ENCODE measurements around the gene BCS1L.

BCS1L gene

DNA sequence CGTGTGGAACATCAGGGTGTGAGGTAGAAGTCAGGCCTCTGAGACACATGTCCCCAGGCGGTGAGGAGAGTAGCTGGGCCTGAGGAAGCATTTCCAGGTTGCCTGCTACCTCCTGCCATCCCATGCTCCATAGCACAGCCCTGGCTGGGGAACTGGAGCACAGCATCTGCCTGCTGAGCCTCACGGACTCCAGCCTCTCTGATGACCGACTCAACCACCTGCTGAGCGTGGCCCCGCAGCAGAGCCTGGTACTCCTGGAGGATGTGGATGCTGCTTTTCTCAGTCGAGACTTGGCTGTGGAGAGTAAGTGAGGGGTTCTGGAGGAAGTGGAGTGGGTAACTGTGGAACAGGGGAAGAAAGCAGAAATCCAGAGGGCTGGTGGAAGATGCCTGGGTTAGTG, 2.9 kb downstream of the BCS1L start:
- no peak for DNase-seq

DNA sequence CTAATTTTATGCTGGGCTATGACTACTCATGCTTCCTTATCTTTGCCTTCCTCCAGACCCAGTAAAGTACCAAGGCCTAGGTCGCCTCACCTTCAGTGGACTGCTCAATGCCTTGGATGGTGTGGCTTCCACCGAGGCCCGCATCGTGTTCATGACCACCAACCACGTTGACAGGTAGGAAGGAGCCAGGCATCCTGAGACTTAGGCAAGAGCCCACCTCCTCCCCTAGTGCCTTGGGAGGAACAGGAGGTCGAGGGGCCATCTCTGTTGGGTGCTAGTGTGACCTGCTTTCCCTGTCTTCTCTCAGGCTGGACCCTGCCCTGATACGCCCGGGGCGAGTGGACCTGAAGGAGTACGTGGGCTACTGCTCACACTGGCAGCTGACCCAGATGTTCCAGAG, 3.3 kb downstream of the BCS1L start:
- no peak for DNase-seq

DNA sequence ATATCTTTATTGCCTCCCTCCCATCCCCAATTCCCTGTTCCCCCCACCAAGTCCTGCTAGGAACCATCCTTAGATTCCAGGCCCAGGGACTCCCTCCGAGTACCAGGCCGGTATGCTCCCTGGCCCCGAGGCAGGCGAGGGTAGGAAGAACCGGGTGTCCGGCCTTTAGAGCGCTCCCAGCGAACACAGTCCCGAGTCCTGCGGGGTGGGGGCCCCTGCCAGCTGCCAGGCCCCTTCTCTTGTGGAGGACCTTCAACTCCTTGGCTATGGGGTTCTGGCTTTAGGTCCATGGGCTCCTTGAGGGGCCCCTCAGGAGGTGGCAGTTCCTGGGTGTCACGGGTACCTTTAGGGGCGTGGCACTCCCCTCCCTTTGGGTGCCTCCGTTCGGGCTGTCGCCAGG, 4.4 kb downstream of the BCS1L start:
- DNase-seq: no peak

DNA sequence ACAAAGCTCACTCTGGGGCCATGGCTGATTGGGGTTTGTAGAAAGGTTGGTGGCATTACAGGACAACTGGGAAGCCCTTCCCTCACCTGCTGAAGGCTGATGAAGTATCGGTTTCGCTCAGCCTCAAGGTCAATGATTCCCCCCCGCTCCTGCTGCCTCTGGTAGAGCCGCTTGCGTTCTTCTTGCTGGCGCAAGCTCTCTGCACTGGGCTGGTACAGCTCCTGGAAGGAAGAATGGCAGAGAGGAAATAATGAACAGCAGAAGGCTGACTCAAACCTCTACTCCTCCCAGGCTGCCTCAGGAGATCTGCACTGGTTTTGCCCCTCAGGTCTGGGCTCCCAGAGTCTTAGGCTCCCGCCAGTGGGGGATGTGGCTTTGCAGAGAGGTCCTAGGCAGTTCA, 5.2 kb downstream of the BCS1L start:
- DNase-seq: no peak

DNA sequence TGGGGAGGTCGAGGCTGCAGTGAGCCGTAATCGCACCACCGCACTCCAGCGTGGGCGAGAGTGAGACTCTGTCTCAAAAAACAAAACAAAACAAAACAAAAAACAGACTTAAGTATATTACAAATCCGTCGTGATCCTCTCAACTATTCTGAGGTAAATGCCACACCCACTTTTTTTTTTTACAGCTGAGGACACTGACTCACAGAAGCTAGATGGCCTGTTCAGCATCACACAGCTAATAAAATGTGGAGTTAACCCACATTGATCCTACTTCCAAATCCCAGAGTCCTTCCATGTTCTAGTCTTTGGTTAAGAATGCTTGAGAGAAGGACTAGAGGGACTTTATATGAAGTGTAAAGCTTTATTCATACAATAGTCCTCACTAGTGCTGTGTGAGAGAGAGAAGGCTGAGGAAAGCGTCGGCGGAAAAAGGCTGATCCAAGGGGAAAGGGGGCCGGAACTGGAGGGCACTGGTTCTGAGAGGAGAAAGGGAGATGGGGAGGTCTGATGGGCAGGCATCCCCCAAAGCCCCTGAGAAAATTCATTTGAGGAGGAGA, 11.7 kb downstream of the BCS1L start:
- DNase-seq: no peak

DNA sequence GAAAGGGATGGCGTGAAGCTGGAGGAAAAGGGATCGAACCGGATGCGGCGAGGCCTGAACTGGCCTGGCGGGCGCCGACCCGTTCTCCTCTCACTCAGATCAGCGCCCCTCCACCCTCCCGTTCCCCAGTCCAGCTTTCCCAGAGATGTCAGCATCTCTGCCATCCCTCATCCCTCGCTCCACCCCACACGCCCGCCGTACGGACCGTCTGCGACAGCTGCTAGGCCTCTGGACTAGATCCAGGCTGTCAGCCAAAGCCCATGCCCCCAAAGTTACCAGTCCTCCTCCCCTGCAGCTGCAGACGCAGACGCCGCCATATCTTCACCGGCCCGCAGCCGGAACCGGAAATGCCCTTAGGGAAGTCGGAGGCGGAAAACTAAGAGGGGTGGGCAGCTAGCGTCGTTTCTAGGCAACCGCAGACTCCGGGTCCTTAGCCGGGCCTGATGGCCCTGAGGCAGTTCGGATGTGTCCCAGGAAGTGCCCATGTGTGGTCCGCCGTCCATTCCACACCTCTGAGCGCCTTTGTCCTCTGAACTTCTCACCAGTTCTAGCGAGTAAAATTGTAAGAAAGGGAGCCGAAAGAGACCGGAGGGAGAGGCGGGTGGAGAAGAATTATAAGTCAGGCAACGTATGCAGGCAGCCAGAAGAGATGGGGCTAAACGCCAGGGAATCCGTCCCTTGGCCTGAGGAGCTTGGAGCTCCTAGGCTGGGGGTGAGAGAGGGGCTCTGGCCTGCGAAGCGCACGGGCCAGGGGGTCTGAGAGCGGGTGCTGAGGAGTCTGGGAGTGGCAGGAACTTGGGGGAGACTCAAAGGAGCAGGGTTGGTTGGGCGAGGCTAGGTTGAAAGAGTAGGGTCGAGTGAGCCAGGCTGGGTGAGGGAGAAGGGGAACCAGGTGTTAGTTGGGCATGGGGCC, 12.4 kb downstream of the BCS1L start, which contains the start of the genes RNF25 and STK36:
Gene RNF25 (minus strand): TSS at position 349 of the 913 bp plus-strand sequence. CDS start 32 bp downstream, at position 317.
Gene STK36 (plus strand): TSS at position 433 of the 913 bp plus-strand sequence. CDS start 744 bp downstream, outside the sequence.
- DNase-seq: peak; percentile 39

DNA sequence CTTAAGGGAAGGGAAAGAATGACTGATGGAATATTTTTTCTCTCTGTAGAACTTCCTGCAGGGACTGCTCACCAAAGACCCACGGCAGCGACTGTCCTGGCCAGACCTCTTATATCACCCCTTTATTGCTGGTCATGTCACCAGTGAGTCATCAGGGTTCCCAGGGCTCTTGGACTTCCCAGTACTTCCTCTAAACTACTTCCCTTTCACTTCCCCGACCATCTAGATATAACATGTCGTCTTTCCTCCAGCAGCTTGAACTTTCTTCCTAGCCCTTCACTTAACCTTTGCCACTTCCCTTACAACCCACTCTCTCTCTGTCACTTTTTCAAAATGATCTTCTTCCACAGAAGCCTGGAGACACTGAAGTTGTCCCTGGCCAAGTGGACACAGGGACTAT, 19.6 kb downstream of the BCS1L start:
- peak; percentile 31 for DNase-seq

DNA sequence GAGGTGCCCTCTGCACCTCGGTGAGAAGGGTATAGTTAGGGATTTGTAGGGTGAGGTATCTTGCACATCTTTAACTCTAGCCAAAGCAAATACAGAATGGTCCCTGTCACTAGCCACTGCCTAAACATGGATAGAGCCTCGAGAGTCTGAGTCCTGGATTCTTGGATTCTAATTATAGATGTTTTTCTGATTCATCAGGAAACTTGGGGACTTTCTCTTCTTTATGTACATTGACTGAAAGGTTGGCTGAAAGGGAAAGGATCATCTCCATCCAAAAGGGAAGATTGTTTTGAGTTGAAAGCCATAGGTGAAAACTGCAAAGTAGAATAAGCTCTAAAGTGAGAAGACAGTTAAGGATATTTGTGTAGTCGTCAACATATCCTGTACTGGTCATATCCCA, 20.6 kb downstream of the BCS1L start:
- DNase-seq: no peak

DNA sequence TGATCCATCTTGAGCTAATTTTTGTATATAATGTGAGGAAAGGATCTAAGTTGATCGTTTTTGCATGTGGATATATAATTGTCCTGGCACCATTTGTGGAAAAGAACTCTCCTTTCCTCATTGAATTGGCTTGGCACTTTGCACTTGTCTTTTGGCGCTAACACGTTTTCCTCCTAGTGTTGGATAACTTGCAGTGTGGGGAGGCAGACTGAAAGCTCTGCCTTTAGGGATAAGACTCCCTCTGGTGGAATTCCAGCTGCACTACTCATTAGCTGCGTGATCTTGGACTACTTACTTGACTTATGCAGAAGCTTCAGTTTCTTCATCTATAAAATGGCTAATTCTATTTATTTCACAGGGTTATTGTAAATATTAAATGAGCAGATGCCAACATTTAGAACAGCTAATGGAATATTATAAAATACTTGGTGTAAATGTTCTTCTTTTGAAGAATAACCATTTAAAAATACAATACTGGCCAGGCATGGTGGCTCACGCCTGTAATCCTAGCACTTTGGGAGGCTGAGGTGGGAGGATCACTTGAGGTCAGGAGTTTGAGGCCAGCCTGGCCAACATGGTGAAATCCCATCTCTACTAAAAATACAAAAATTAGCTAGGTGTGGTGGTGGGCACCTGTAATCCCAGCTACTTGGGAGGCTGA, 28.0 kb downstream of the BCS1L start:
- DNase-seq: peak; percentile 56

DNA sequence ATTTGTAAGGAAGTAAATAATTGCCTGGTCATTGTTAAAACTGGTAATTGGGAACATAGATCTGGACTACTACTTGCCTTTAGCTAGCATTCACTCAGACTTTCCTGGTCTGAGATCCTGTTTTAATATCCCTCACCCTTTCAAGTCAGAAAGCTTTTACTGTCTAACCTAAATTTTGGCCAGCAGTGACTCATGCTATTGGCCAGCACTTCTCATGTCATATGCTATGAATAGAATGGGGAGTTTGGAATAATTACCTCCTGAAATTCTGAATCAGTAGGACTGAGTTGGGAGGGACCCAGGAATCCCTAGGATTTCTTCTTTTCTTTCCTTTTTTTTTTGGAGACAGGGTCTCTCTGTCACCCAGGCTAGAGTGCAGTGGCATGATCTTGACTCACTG, 31.8 kb downstream of the BCS1L start:
- no peak for DNase-seq

DNA sequence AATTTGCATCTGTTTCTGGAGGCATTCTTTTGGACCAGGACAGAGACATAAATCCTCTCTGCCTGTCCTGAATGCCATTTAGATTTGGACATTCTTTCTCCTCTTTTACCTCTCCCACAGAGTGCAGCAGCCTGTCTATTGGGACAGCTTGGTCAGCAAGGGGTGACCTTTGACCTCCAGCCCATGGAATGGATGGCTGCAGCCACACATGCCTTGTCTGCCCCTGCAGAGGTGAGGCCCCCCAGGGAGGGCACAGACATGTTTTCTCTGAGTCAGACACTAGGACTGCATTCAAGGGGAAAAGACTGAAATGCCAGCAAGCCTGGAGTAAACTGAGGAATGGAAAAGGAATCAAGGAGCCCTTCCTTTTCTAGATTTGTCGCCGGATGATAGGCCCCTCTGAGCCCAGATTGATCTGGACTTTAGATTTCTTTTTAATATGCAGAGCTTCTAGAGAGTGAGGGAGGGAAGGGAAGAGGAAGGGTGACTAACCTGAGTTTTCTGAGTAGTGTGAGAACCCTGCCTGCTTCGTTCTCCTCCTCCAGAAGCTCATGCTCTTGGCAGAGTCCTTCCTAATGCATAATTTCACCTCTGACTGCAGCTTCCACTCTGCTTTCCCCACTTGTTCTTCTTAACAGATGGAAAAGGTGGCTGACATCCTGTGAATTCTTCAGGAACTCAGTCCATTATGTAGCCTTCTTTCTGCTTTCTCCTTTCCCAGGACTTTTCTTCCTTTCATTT, 35.1 kb downstream of the BCS1L start:
- no peak for DNase-seq

DNA sequence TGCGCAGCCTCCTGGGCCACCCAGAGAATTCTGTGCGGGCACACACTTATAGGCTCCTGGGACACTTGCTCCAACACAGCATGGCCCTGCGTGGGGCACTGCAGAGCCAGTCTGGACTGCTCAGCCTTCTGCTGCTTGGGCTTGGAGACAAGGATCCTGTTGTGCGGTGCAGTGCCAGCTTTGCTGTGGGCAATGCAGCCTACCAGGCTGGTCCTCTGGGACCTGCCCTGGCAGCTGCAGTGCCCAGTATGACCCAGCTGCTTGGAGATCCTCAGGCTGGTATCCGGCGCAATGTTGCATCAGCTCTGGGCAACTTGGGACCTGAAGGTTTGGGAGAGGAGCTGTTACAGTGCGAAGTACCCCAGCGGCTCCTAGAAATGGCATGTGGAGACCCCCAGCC, 39.4 kb downstream of the BCS1L start:
- no peak for DNase-seq

DNA sequence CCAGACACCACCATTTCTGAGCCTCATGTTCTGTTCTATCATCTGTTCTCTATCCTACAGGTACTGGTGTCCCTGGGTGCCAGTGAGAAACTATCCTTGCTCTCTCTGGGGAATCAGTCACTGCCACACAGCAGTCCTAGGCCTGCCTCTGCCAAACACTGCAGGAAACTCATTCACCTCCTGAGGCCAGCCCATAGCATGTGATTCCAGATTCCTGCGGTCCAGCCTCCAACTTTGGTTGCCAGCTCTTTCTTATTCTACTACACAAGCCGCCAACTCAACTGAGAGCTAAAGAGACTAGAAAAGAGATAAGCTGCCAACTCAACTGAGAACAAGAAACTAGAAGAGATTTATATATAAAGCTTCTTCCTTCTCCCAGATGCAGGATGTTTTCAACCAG, 42.3 kb downstream of the BCS1L start:
- DNase-seq: no peak

DNA sequence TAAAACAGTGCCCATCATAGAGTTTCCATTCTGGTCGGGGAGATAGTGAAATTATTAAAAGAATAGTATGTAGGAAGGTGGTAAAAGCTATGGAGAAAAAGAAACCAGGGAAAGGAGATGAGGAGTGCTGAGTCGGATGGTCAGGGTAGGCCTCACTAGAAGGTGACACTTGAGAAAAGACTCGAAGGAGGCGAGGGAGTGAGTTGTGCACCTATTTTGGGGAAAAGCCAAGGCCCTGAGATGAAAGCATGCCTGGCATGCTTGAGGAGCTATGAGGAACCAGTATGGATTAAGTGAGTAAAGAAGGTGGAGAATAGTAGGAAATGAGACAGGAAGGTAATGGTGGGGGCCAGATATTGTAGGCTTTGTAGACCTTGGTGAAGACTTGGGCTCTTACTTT, 43.9 kb downstream of the BCS1L start:
- DNase-seq: no peak

DNA sequence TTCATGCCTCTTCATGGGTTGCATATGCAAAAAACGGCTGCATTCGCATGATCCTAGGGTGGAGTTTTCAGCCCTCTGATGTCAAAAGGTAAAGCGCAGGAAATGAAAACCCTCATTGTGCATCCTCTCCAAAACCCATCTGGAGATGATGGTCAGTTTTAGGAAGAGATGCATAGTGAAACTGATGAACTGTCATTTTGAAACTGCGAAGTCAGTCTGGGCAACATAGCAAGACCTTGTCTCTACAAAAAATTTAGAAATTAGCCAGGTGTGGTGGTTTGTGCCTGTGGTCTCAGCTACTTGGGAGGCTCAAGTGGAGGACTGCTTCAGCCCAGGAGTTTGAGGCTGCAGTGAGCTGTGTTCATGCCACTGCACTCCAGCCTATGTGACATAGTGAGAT, 48.6 kb downstream of the BCS1L start:
- DNase-seq: no peak

DNA sequence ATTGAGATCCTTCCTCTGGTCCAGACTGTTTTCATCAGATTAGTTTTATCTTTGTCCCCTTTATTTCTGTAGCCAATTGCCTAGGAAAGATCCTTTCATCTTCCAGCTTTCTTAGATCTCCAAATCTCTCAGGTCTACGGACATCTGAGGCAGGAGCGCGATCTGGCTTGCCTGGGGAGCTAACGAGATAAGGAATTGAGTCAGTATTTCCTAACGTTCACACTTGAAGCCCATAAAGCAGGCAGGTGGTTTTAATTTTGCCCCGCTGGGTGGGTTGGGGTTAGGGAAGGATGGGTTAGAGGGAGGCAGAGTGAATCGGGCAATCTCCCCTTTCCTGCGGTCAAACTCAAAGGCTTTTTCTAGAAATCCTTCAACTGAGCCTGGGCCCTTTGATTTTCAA, 50.4 kb downstream of the BCS1L start:
- DNase-seq: no peak

DNA sequence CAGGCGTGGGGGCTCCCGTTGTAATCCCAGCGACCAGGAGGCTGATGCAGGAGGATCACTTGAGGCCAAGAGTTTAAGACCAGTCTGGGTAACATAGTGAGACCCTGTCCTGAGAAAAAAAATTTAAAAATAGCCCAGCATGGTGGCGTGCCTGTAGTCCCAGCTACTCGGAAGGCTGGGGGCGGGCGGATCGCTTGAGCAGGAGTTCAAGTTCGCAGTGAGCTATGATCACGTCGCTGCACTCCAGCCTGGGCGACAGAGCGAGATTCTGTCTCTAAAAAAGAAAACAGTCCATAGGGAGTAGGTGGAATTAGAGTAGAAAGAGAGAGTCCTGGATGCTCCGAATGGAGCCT, 50.8 kb downstream of the BCS1L start:
- no peak for DNase-seq

DNA sequence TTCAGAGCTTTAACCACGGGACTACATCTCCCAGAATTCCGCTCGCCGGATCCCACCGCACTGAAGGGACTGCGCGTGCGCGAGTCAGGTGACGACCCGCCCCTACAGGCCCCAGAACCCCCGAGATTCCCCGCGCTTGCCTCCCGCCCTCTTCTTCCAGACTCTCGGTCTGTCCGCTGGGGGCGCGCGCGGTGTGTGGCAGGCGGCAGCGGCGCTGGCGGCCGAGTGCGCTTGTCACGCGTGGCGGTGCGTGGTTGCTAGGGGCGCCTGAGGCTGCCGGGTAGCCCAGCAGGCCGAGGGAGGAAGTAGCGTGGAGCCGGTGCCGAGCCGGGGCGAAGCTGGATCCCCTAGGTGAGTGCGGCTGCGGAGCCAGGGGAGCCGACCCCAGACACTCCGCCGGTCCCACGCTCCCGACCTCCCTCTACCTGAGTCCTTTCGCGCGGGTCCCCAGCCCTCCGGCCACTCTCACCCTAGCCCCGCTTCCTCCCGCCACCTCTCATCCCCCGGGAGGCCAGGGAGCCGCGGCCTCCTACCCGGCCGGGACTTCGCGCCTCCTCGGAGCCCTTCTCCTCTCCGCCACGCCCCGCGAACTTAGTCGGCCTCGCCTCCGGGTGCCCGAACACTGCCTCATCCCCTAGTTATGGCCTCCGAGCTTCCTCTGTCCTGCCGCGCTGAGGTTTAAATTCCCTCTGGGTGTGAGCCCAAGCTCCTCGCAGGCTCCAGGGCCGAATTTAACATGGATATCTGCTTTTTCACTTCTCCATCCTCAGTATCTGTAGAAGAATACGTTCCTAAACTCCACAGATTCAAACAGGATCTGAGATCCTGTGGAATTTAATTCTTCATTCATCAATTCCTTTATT, 51.4 kb downstream of the BCS1L start, which contains the start of gene TTLL4:
Gene TTLL4 (plus strand): TSS at position 149 of the 863 bp plus-strand sequence. CDS start 26,842 bp downstream, outside the sequence.
- peak; percentile 80 for DNase-seq

DNA sequence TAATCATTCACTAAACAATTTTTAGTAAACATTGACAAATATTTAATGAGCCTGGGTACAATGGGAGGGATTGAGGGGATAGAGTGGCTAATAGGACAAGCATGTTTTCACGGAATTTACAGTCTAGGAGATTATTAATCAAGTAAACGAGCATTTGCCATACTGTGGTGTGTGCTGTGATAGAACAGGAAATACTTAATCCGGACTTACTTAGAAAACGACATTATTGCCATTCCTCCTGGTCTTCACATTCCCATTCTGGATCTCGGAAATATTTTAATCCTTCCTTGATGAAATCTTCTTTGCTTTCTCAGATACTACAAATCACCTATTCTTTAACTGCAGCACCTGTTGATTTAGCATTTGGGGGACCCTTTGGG, 52.1 kb downstream of the BCS1L start:
- DNase-seq: no peak

Data from GF-D8 (cell line).